AG09309 (cell line): ENCODE measurements around the gene DDX24.

Experiments
- DNase-seq: peaks from one replicate; pipeline ENCODE4 v3.0.0-alpha.2; 2010; ENCODE audit warnings: low read depth
- H3K4me3 ChIP-seq: 2 replicates; pipeline ENCODE4 v1.5.1; 2011; ENCODE audit warnings: mild to moderate bottlenecking, low read depth, low read length, moderate library complexity; ENCODE audit not compliant: control insufficient read depth
- CTCF ChIP-seq: IDR thresholded peaks from 2 replicates; pipeline ENCODE4 v1.5.1; 2011; ENCODE audit warnings: mild to moderate bottlenecking, low read depth, low read length, inconsistent platforms; ENCODE audit not compliant: insufficient read depth, control insufficient read depth; ENCODE audit errors: missing control alignments

DDX24 gene

GRCh38 chr14:94051115-94051514 lies 29.9 kb downstream of the DDX24 start:
- DNase-seq: no peak
- H3K4me3 ChIP-seq: no peak overlapping the region
- TF ChIP-seq CTCF: peak; percentile 50

- TF ChIP-seq CTCF: no peak
- H3K4me3 ChIP-seq: no peak overlapping the region
- DNase-seq: no peak
These were observed 30.6 kb downstream of the DDX24 start for GRCh38 chr14:94050231-94050880.

GRCh38 chr14:94049625-94050023 lies 31.4 kb downstream of the DDX24 start:
- TF ChIP-seq CTCF: no peak
- DNase-seq: no peak

GRCh38 chr14:94048691-94049624 lies 32.0 kb downstream of the DDX24 start:
- no peak overlapping the region for H3K4me3 ChIP-seq
- DNase-seq: no peak
- no peak for TF ChIP-seq CTCF

More at GRCh38 chr14:94049625-94050023, 31.4 kb downstream of the DDX24 start:
- no peak overlapping the region for H3K4me3 ChIP-seq

GRCh38 chr14:94047581-94047980 lies 33.4 kb downstream of the DDX24 start:
- no peak for DNase-seq
- H3K4me3 ChIP-seq: no peak overlapping the region
- TF ChIP-seq CTCF: no peak

- no peak for TF ChIP-seq CTCF
- H3K4me3 ChIP-seq: no peak overlapping the region
- DNase-seq: no peak
These were observed 34.2 kb downstream of the DDX24 start for GRCh38 chr14:94046696-94047250.
